Testis (tissue), 5 donors: ENCODE measurements around the gene CRB1. TPM values are rescaled to one million over a fixed set of nuclear protein-coding genes. Genes with fewer than 3 reads are reported as not detected.

ENCODE experiments used
- DNase-seq: peaks from one replicate; pipeline ENCODE4 v3.0.0-alpha.2; 2019
- H3K27ac ChIP-seq, 2 donors: fragments of 200-600 bp; sonication (generic); one replicate each; pipeline ENCODE4 v1.5.1; 2019
- H3K27me3 ChIP-seq: fragments of 200-600 bp; sonication (generic); one replicate; pipeline ENCODE4 v1.5.1; 2019
- H3K36me3 ChIP-seq: fragments of 200-600 bp; sonication (generic); one replicate; pipeline ENCODE4 v1.5.1; 2017; ENCODE audit warnings: low read depth; ENCODE audit errors: missing control alignments
- H3K4me1 ChIP-seq: fragments of 200-600 bp; sonication (generic); one replicate; pipeline ENCODE4 v1.5.1; 2019
- H3K4me3 ChIP-seq, 2 donors: fragments of 200-600 bp; sonication (generic); one replicate each; pipeline ENCODE4 v1.5.1; 2017 to 2019
- H3K9me3 ChIP-seq: fragments of 200-600 bp; sonication (generic); one replicate; pipeline ENCODE4 v1.5.1; 2017
- POLR2A ChIP-seq: fragments of 450-650 bp; IDR thresholded peaks from one replicate; pipeline ENCODE4 v1.6.1; 2017; ENCODE audit warnings: antibody characterized with exemption, mild to moderate bottlenecking, moderate library complexity
- WGBS, 2 donors: methylation state at CpG; one replicate each; pipeline ENCODE4 v1.1.5; 2018; 5-methylcytosine and 5-hydroxymethylcytosine counted together
- intact Hi-C: fragments of 100-400 bp; cut with DNase I; formaldehyde crosslinking; loops from one replicate; pipeline ENCODE4 v1.15.1; 2023; ENCODE audit warnings: low total_unique reads
- long read RNA-seq, 2 donors: transcript quantifications; one replicate each; lab custom pipeline, GENCODE V29; 2026
- polyA plus RNA-seq: library from polyadenylated mRNA; stranded (reverse); fragments of 350-450 nt; fragmentation: Illumina TruSeq; extraction: RNeasy Lipid Tissue Mini Kit (QIAGEN cat#74804); gene quantifications from one replicate; pipeline ENCODE4 v1.2.3, GENCODE V29; 2014; ENCODE audit warnings: low read depth, low replicate concordance; ENCODE audit not compliant: insufficient read depth
- total RNA-seq, 2 donors: library from RNA; depleted of rRNA; stranded (reverse); fragments of >200 nt; gene quantifications; one replicate each; pipeline ENCODE4 v1.2.3, GENCODE V29; 2016
- TF ChIP-seq, protein P1 (sequence below), 3 experiments: fragments of 450-650 bp in 2 of 3; fragments of 200-600 bp in 1 of 3; sonication (generic) in 1 of 3; IDR thresholded peaks; one replicate each; pipeline ENCODE4 v1.5.1; 2016 to 2019; ENCODE audit warnings: antibody characterized with exemption in 3 of 3, mild to moderate bottlenecking in 2 of 3, moderate library complexity in 1 of 3

CRB1 gene
- total RNA-seq (10 to 100 TPM; 12.9 to 14.7 TPM), polyA plus RNA-seq (7.4 TPM)
- long read RNA-seq, donor 1 = 0 reads
- long read RNA-seq, donor 2 = 0 reads

DNA sequence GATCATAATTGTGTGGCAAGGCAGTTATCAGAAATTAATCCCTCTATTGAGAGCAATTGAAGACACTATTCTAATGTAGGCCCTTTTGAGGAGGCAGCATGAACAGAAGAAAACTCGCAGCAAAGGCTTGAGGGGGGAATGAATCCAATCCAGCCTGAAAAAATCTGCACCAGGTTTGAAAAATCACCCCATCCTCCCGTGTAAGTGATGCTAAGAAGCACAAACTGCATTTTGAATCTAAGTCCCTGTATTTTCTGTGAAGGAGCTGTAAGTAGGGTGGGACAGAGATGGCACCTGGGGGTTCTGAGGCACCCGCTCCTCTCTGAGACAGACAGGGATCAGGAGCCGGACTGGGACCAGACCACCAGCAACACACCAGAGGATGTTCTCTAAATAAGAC, at the start of gene CRB1:
Gene CRB1 (plus strand): TSS at position 241 of the 400 bp plus-strand sequence. CDS start 161 bp downstream, outside the sequence.
- Histone ChIP-seq H3K4me1 (no peaks in the 10 kb centered on the region), H3K27ac (no peak within 1 kb of the TSS), H3K9me3 (no peaks in the 10 kb centered on the region), H3K27me3 (no peaks in the 10 kb centered on the region), H3K4me3 (no peak within 1 kb of the TSS), H3K36me3 (no peaks in the 10 kb centered on the region)
- 46 to 54% methylated on average over 4 of the region's 4 CpGs for WGBS, 2 donors
- no peak for TF ChIP-seq POLR2A
- TF ChIP-seq, protein P1, sequence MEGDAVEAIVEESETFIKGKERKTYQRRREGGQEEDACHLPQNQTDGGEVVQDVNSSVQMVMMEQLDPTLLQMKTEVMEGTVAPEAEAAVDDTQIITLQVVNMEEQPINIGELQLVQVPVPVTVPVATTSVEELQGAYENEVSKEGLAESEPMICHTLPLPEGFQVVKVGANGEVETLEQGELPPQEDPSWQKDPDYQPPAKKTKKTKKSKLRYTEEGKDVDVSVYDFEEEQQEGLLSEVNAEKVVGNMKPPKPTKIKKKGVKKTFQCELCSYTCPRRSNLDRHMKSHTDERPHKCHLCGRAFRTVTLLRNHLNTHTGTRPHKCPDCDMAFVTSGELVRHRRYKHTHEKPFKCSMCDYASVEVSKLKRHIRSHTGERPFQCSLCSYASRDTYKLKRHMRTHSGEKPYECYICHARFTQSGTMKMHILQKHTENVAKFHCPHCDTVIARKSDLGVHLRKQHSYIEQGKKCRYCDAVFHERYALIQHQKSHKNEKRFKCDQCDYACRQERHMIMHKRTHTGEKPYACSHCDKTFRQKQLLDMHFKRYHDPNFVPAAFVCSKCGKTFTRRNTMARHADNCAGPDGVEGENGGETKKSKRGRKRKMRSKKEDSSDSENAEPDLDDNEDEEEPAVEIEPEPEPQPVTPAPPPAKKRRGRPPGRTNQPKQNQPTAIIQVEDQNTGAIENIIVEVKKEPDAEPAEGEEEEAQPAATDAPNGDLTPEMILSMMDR (IDR thresholded peaks at IDR 0.05) = no peak
- intact Hi-C loops = no loop called here
- DNase-seq = no peak

DNA sequence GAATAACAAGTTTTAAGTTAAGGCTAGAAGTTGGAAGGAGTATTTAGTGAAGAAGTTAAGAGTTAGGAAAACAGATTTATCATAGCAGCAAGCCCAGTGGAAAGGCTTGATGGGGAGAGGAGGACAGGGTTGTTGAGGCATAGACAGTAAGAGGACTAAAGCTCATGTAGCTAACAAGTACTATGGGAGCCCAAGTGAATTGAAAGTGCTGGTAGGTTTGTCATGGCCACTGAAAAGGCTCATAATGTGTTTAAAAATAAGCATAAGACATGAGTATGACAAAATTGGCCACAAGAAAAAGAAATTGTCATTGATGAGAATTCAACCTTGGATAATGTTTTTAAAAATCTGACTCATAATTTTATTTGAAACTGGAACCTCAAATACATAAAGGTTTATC, 49.2 kb upstream of the CRB1 start:
- Histone ChIP-seq H3K4me1 (no peaks in the 10 kb centered on the region), H3K4me3 (no peak overlapping the region), H3K27ac (no peak overlapping the region), H3K27me3 (no peaks in the 10 kb centered on the region), H3K9me3 (no peaks in the 10 kb centered on the region), H3K36me3 (no peaks in the 10 kb centered on the region)
- TF ChIP-seq POLR2A = no peak
- TF ChIP-seq, protein P1 (IDR thresholded peaks at IDR 0.05) = no peak
- intact Hi-C loops = no loop called here
- no peak for DNase-seq

DNA sequence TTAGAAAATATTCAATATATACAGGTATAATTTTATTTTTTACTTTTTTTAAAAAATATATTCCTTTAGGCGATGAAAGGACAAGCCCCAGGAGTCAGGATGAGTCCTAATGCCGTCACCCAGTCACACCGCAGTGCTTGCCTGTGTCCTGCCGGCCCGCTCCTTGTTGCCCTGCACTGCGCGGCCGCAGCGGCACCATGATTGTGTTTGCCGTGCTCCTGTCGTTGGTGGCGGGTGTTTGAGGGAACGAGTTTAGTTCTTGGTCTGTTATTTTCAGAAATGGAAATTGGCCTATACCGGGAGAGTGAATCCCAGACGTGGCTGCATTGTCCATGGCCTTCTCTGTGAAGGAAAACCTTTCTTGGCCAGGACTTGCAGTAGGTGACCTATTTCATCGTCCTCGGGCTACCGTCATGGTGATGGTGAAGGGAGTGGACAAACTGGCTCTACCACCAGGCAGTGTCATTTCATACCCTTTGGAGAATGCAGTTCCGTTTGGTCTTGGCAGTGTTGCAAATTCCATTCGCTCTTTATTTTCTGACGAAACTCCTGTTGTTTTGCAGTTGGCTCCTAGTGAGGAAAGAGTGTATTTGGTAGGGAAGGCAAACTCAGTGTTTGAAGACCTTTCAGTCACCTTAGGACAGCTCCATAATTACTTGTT, 45.9 kb upstream of the CRB1 start:
- H3K36me3 ChIP-seq = no peaks in the 10 kb centered on the region
- H3K4me1 ChIP-seq = no peaks in the 10 kb centered on the region
- H3K9me3 ChIP-seq = no peaks in the 10 kb centered on the region
- no peak for TF ChIP-seq POLR2A
- TF ChIP-seq, protein P1 (IDR thresholded peaks at IDR 0.05) = no peak
- DNase-seq = no peak
- no peak overlapping the region for H3K27ac ChIP-seq
- H3K4me3 ChIP-seq = peak overlapping the region in 1 of 2 donors; percentile 16
- intact Hi-C loops = no loop called here
- no peaks in the 10 kb centered on the region for H3K27me3 ChIP-seq
- 69 to 71% methylated on average over 20 to 21 of the region's 21 CpGs for WGBS, 2 donors

GRCh38 chr1:197222780-197223179, 45.3 kb upstream of the CRB1 start:
- Histone ChIP-seq H3K27ac (no peak overlapping the region), H3K27me3 (no peaks in the 10 kb centered on the region), H3K4me1 (no peaks in the 10 kb centered on the region), H3K4me3 (no peak overlapping the region), H3K9me3 (no peaks in the 10 kb centered on the region), H3K36me3 (no peaks in the 10 kb centered on the region)
- DNase-seq = no peak
- no peak for TF ChIP-seq POLR2A
- WGBS, 2 donors = 94 to 96% methylated on average over 2 of the region's 2 CpGs
- intact Hi-C loops = no loop called here

DNA sequence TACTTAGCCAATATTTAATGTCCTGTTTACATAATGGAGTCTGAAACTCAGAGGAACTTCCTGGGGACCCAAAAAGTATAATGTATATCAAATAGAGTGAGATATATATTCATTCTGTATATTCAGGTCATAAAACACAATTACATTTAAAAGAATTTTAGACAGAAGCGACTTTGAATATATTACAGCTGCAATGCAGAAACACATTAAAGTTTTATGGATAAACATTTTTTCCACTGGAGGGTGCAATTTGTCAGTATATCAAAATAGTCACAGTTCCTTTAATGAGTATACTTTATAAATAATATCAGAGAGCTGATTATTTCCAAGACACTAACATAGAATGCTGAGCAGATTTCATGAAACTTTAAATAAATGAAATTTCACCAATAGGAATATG, 43.9 kb upstream of the CRB1 start:
- DNase-seq = no peak
- intact Hi-C loops = no loop called here
- Histone ChIP-seq H3K27ac (no peak overlapping the region), H3K4me3 (no peak overlapping the region), H3K36me3 (no peaks in the 10 kb centered on the region), H3K27me3 (no peaks in the 10 kb centered on the region), H3K9me3 (no peaks in the 10 kb centered on the region), H3K4me1 (no peaks in the 10 kb centered on the region)
- TF ChIP-seq, protein P1 (IDR thresholded peaks at IDR 0.05) = no peak
- no peak for TF ChIP-seq POLR2A
- WGBS, 2 donors = 66 to 81% methylated on average over 1 of the region's 1 CpG
